Endothelial cell of umbilical vein (primary cell): ENCODE results near the gene GLCE. TPM values are rescaled to one million over a fixed set of nuclear protein-coding genes. Genes with fewer than 3 reads are reported as not detected.

Source experiments
- BruUV-seq: library from RNA; stranded (reverse); fragments of 400-500 nt; replicated peaks from 2 replicates; lab custom pipeline; 2021; lab: Mats Ljungman, UMichigan
- CTCF ChIA-PET: fragments of 300-600, 350-600 bp; sonication (Branson Sonifier 250); formaldehyde crosslinking; loops from one replicate; lab custom pipeline; 2021; ENCODE audit warnings: antibody characterized with exemption, inconsistent platforms; lab: Charles Lee
- POLR2A ChIA-PET: fragments of 300-600, 350-600 bp; sonication (Branson Sonifier 250); formaldehyde crosslinking; loops from one replicate; lab custom pipeline; 2021; ENCODE audit warnings: antibody characterized with exemption, inconsistent platforms; lab: Charles Lee
- DNase-seq: peaks from one replicate; pipeline ENCODE4 v3.0.0-alpha.2; 2011; ENCODE audit warnings: low read depth, low spot score
- FAIRE-seq: peaks from 2 replicates; lab custom pipeline; 2011; peaks lifted over from hg19 to GRCh38; lab: Jason Lieb, UNC
- H2AFZ ChIP-seq: 2 replicates; pipeline ENCODE4 v1.6.0; 2012; ENCODE audit warnings: low read depth, low read length, control low read depth, inconsistent platforms
- H3K27ac ChIP-seq: 2 replicates; pipeline ENCODE4 v1.5.1; 2011; ENCODE audit warnings: low read depth, mild to moderate bottlenecking, control low read depth, low read length, moderate library complexity; ENCODE audit not compliant: insufficient read depth
- H3K27me3 ChIP-seq, 2 experiments: 2 replicates each; pipeline versions ENCODE4 v1.6.0 to v1.6.1; 2011; ENCODE audit warnings: low read length in 2 of 2, mixed read lengths in 1 of 2; ENCODE audit not compliant: control insufficient read depth in 2 of 2, insufficient read depth in 2 of 2
- H3K36me3 ChIP-seq, 2 experiments: 2 replicates in 1 of 2; 3 replicates in 1 of 2; pipeline ENCODE4 v1.5.1; 2011; ENCODE audit warnings: low read length in 2 of 2, mild to moderate bottlenecking in 1 of 2, moderate library complexity in 1 of 2; ENCODE audit not compliant: control insufficient read depth in 2 of 2, insufficient read depth in 2 of 2; ENCODE audit errors: extremely low read depth in 1 of 2
- H3K4me1 ChIP-seq: 3 replicates; pipeline ENCODE4 v1.5.1; 2011; ENCODE audit warnings: mild to moderate bottlenecking, low read length; ENCODE audit not compliant: control insufficient read depth, insufficient read depth; ENCODE audit errors: extremely low read depth
- H3K4me2 ChIP-seq: 2 replicates; pipeline ENCODE4 v1.6.1; 2011; ENCODE audit warnings: low read length, control low read depth, mixed read lengths; ENCODE audit not compliant: insufficient read depth
- H3K4me3 ChIP-seq, 3 experiments: fragments of 200-600 bp in 1 of 3; sonication (generic), shearing (Covaris generic) in 1 of 3; replicated peaks in 1 of 3; 2 replicates each; pipeline ENCODE4 v1.5.1; 2011 to 2016; ENCODE audit warnings: control low read depth in 3 of 3, low read length in 3 of 3, mild to moderate bottlenecking in 2 of 3, inconsistent platforms in 1 of 3, low read depth in 1 of 3, moderate library complexity in 1 of 3; ENCODE audit not compliant: insufficient read depth in 1 of 3
- H3K79me2 ChIP-seq: 2 replicates; pipeline ENCODE4 v1.6.0; 2012; ENCODE audit warnings: low read length, inconsistent platforms; ENCODE audit not compliant: control insufficient read depth, insufficient read depth
- H3K9ac ChIP-seq: replicated peaks from 2 replicates; pipeline ENCODE3; 2011; ENCODE audit warnings: low read length, control low read depth; ENCODE audit not compliant: insufficient read depth; ENCODE audit errors: extremely low read depth
- H3K9me1 ChIP-seq: replicated peaks from 3 replicates; pipeline ENCODE4 v1.6.0; 2011; ENCODE audit warnings: mild to moderate bottlenecking, low read length; ENCODE audit not compliant: control insufficient read depth, insufficient read depth; ENCODE audit errors: extremely low read depth
- H3K9me3 ChIP-seq: replicated peaks from 2 replicates; pipeline ENCODE4 v1.5.1; 2012; ENCODE audit warnings: low read length, inconsistent platforms; ENCODE audit not compliant: control insufficient read depth, insufficient read depth
- H4K20me1 ChIP-seq: replicated peaks from 2 replicates; pipeline ENCODE3; 2011; ENCODE audit warnings: mild to moderate bottlenecking, low read length; ENCODE audit not compliant: control insufficient read depth, insufficient read depth; ENCODE audit errors: extremely low read depth
- EZH2 ChIP-seq: IDR thresholded peaks from 2 replicates; pipeline ENCODE4 v1.6.1; 2012; ENCODE audit warnings: borderline replicate concordance, low read depth, mild to moderate bottlenecking, moderate library complexity, low read length, inconsistent platforms; ENCODE audit not compliant: severe bottlenecking
- FOS ChIP-seq: IDR thresholded peaks from 2 replicates; pipeline ENCODE4 v1.6.1; 2011; ENCODE audit warnings: mild to moderate bottlenecking, low read length, moderate library complexity, borderline replicate concordance; ENCODE audit not compliant: insufficient read depth
- GATA2 ChIP-seq: IDR thresholded peaks from 2 replicates; pipeline ENCODE4 v1.7.0; 2011; ENCODE audit warnings: low read depth, mild to moderate bottlenecking, moderate library complexity, mixed read lengths, low read length; ENCODE audit not compliant: insufficient read length, insufficient read depth
- JUN ChIP-seq: IDR thresholded peaks from 2 replicates; pipeline ENCODE4 v1.6.1; 2011; ENCODE audit warnings: borderline replicate concordance, low read depth; ENCODE audit not compliant: insufficient read length, insufficient read depth
- MYC ChIP-seq: IDR thresholded peaks from one replicate; pipeline ENCODE4 v1.6.1; 2011; ENCODE audit warnings: mild to moderate bottlenecking, low read depth, low read length
- POLR2A ChIP-seq: IDR thresholded peaks from 2 replicates; pipeline ENCODE4 v1.6.1; 2012; ENCODE audit warnings: low read depth, mild to moderate bottlenecking, control low read depth, low read length
- POLR2AphosphoS5 ChIP-seq: IDR thresholded peaks from 2 replicates; pipeline ENCODE4 v1.6.1; 2012; ENCODE audit warnings: low read depth, mild to moderate bottlenecking, control low read depth, low read length, moderate library complexity; ENCODE audit not compliant: insufficient read depth
- dilution Hi-C: fragments of 300-500 bp; cut with MboI; formaldehyde crosslinking; loops from one replicate; pipeline ENCODE4 v1.15.0; 2019; ENCODE audit warnings: low sequenced_read_pairs; ENCODE audit not compliant: extremely low pct_ligation_motif_present
- intact Hi-C: fragments of 100-400 bp; cut with micrococcal nuclease; formaldehyde crosslinking; loops from one replicate; pipeline ENCODE4 v1.10.0; 2022
- polyA plus RNA-seq, 4 experiments: library from polyadenylated mRNA; depleted of rRNA in 3 of 4; stranded (reverse) in 3 of 4; unstranded in 1 of 4; fragments of >200 nt; gene quantifications; 2 replicates each; pipeline versions ENCODE4 v1.2.1 to v1.2.3, GENCODE V29; 2011 to 2012; ENCODE audit warnings: missing spikeins in 1 of 4
- total RNA-seq: library from RNA; stranded (reverse); gene quantifications from 2 replicates; pipeline ENCODE4 v1.2.3, GENCODE V29; 2021
- TF ChIP-seq, protein P1 (sequence below): IDR thresholded peaks from 2 replicates; pipeline ENCODE4 v1.6.1; 2011; ENCODE audit not compliant: insufficient read depth, insufficient read length
- TF ChIP-seq, protein P2 (sequence below), 2 donors: IDR thresholded peaks; 1 replicate in 1 of 2; 2 replicates in 1 of 2; pipeline ENCODE4 v1.5.1; 2011; ENCODE audit warnings: low read length in 2 of 2, mild to moderate bottlenecking in 2 of 2, moderate library complexity in 2 of 2, control low read depth in 1 of 2, inconsistent platforms in 1 of 2, low read depth in 1 of 2; ENCODE audit not compliant: insufficient read depth in 1 of 2; ENCODE audit errors: extremely low read depth in 1 of 2

The GLCE gene
- total and polyA plus RNA-seq, 2 donors (not counting 3 experiments of a cell fraction or from before 2014, with no cell fraction given): 48.1 to 86.6 TPM

DNA sequence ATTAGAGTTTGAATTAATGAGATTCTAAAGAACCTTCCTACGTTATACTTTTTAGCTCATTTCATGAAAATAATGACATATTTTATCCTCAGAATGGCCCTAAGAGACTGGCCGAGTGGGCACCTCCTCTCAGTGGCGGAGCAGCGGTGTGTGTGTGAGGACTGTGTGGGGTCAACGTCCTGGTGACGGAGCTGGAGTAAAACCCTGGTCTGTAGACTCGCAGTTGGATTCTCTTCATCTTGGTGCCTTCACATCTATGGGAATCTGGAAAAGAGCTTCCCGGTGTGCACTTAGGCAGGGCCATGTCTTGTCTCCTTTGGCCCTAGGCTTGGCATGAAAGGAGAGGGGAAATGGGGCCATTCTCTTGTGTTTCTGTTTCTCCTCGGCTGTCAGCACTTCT is 116.9 kb downstream of the GLCE start:
- H3K27me3 ChIP-seq: no peaks in the 10 kb centered on the region
- BruUV-seq: no TSS peak
- DNase-seq (no peak), FAIRE-seq (no peak)
- no peak for TF ChIP-seq JUN
- no peak for TF ChIP-seq POLR2AphosphoS5
- TF ChIP-seq MYC: no peak
- TF ChIP-seq, protein P1, sequence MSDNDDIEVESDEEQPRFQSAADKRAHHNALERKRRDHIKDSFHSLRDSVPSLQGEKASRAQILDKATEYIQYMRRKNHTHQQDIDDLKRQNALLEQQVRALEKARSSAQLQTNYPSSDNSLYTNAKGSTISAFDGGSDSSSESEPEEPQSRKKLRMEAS: no peak
- TF ChIP-seq EZH2: no peak
- no peak for TF ChIP-seq FOS
- TF ChIP-seq, protein P2, sequence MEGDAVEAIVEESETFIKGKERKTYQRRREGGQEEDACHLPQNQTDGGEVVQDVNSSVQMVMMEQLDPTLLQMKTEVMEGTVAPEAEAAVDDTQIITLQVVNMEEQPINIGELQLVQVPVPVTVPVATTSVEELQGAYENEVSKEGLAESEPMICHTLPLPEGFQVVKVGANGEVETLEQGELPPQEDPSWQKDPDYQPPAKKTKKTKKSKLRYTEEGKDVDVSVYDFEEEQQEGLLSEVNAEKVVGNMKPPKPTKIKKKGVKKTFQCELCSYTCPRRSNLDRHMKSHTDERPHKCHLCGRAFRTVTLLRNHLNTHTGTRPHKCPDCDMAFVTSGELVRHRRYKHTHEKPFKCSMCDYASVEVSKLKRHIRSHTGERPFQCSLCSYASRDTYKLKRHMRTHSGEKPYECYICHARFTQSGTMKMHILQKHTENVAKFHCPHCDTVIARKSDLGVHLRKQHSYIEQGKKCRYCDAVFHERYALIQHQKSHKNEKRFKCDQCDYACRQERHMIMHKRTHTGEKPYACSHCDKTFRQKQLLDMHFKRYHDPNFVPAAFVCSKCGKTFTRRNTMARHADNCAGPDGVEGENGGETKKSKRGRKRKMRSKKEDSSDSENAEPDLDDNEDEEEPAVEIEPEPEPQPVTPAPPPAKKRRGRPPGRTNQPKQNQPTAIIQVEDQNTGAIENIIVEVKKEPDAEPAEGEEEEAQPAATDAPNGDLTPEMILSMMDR (IDR thresholded peaks at IDR 0.05; ENCODE audit: extremely low read depth in 1 of 2, insufficient read depth in 1 of 2, low read depth in 1 of 2, low read length in 2 of 2): no peak
- no peak for TF ChIP-seq GATA2
- no peak for TF ChIP-seq POLR2A
- no peaks in the 10 kb centered on the region for H3K9me3 ChIP-seq
- H3K9ac ChIP-seq: no peak overlapping the region
- no peaks in the 10 kb centered on the region for H4K20me1 ChIP-seq
- H3K4me2 ChIP-seq: no peak overlapping the region
- no peak overlapping the region for H2AFZ ChIP-seq
- no peaks in the 10 kb centered on the region for H3K9me1 ChIP-seq
- intact Hi-C loops: no loop called here
- H3K79me2 ChIP-seq: no peaks in the 10 kb centered on the region
- no peak overlapping the region for H3K27ac ChIP-seq
- ChIA-PET POLR2A (no interaction called here), CTCF (interaction anchor here (0.7 to 1.9 kb wide), 5 partner anchors 12 to 117 kb away, joined by 3 to 6 read pairs (median 4); no protein-coding TSS in a partner anchor)
- dilution Hi-C loops: no loop called here
- no peaks in the 10 kb centered on the region for H3K36me3 ChIP-seq
- no peaks in the 10 kb centered on the region for H3K4me1 ChIP-seq
- no peak overlapping the region for H3K4me3 ChIP-seq
